Measurements from ENCODE around the gene MKRN2OS.

MKRN2OS gene

DNA sequence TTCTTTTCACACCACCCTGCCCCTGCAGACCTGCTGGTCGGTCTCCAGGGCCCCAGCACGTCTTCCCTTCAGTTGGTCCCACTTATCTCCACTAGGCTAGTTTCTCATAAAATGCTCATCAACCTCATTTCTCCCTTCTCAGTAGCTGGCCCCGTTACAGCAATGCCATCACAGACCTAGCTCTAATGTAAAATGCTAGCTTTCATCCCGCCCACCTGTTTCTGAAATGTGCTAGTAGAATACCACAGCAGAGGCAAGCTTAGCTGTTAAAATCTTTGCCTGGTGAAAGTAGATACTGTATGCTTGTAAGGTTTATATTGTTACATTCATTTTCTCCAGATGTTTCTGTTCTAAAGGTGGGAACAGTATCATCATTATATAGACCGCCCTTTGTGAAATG, 13.1 kb downstream of the MKRN2OS start:
- H2BK5ac ChIP-seq (ENCODE audit: low read length) = no peak overlapping the region
- no peak overlapping the region for H2BK120ac ChIP-seq (ENCODE audit: low read depth, low read length)
- no CpG with 5 or more reads among the region's 5 CpGs for WGBS, 2 donors (ENCODE audit: extremely low coverage in 2 of 2, insufficient read length in 2 of 2, insufficient replicate concordance in 1 of 2)
- no peaks in the 10 kb centered on the region for H3K9me3 ChIP-seq (replicated peaks in 1 of 2; ENCODE audit: control insufficient read depth in 2 of 2, insufficient read depth in 1 of 2, low read depth in 1 of 2, low read length in 2 of 2)
- H3K27ac ChIP-seq (replicated peaks; ENCODE audit: low read length) = no peak overlapping the region
- peaks cover 14 to 75% of the 10 kb centered on the region in 2 donors for H3K36me3 ChIP-seq (replicated peaks in 1 of 2; ENCODE audit: control insufficient read depth in 2 of 2, insufficient read depth in 2 of 2, low read length in 2 of 2)
- H2AK5ac ChIP-seq (ENCODE audit: low read depth, low read length) = no peak overlapping the region
- H2BK12ac ChIP-seq (ENCODE audit: low read length) = no peak overlapping the region
- H3K4me3 ChIP-seq (ENCODE audit: low read length in 2 of 2) = peak overlapping the region in 1 of 2 donors; percentile 49
- H3K14ac ChIP-seq (ENCODE audit: low read length) = no peak overlapping the region
- no peak overlapping the region for H3K23ac ChIP-seq (ENCODE audit: low read depth, low read length, poor library complexity)
- H3K4me1 ChIP-seq (ENCODE audit: control insufficient read depth in 2 of 2, insufficient read depth in 1 of 2, low read depth in 1 of 2, low read length in 2 of 2) = no peaks in the 10 kb centered on the region
- H4K91ac ChIP-seq (ENCODE audit: low read depth, low read length, poor library complexity) = no peak overlapping the region
- H3K27me3 ChIP-seq (ENCODE audit: control insufficient read depth in 3 of 3, insufficient read depth in 3 of 3, low read depth in 1 of 3, low read length in 3 of 3) = no peaks in the 10 kb centered on the region
- no peak overlapping the region for H3K4ac ChIP-seq (ENCODE audit: low read length)
- no peak for DNase-seq (ENCODE audit: low spot score)
- H3K9ac ChIP-seq (ENCODE audit: low read depth, low read length, poor library complexity) = no peak overlapping the region
- H3K18ac ChIP-seq (ENCODE audit: low read length) = no peak overlapping the region
- H3K4me2 ChIP-seq (ENCODE audit: insufficient read depth, low read length, poor library complexity, severe bottlenecking) = no peak overlapping the region
- no peak overlapping the region for H4K8ac ChIP-seq (ENCODE audit: low read depth, low read length)
- H3K79me1 ChIP-seq (ENCODE audit: low read depth, low read length) = no peaks in the 10 kb centered on the region
- no peak overlapping the region for H2AFZ ChIP-seq (ENCODE audit: low read length)
- H2BK15ac ChIP-seq (ENCODE audit: low read length) = no peak overlapping the region

DNA sequence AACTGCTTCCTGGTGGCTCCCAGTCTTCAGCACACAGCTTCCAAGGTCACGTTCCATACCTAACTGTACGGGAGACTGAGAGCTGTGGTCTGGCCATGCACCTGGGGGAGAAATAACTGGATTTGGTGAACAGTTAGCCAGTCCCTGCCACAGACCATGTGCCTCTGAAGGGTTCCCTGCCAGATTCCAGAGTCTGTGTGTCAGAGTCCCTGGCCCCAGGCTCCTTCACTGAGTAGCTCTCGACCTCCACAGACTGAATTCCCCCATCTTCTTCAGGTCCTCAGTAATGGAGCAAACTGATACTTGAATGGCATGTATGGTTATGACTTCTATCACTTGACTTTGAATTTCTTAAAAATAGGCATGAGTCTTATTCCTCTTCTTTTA, 17.5 kb downstream of the MKRN2OS start:
- Histone ChIP-seq H4K91ac (ENCODE audit: low read depth, low read length, poor library complexity) (no peak overlapping the region), H3K27me3 (ENCODE audit: control insufficient read depth in 3 of 3, insufficient read depth in 3 of 3, low read depth in 1 of 3, low read length in 3 of 3) (no peaks in the 10 kb centered on the region), H3K4ac (ENCODE audit: low read length) (no peak overlapping the region), H4K8ac (ENCODE audit: low read depth, low read length) (no peak overlapping the region), H2BK5ac (ENCODE audit: low read length) (no peak overlapping the region), H2AFZ (ENCODE audit: low read length) (no peak overlapping the region), H3K4me2 (ENCODE audit: insufficient read depth, low read length, poor library complexity, severe bottlenecking) (no peak overlapping the region), H3K4me1 (ENCODE audit: control insufficient read depth in 2 of 2, insufficient read depth in 1 of 2, low read depth in 1 of 2, low read length in 2 of 2) (no peaks in the 10 kb centered on the region), H3K27ac (replicated peaks; ENCODE audit: low read length) (no peak overlapping the region), H3K14ac (ENCODE audit: low read length) (no peak overlapping the region), H3K9me3 (replicated peaks in 1 of 2; ENCODE audit: control insufficient read depth in 2 of 2, insufficient read depth in 1 of 2, low read depth in 1 of 2, low read length in 2 of 2) (no peaks in the 10 kb centered on the region), H3K4me3 (ENCODE audit: low read length in 2 of 2) (no peak overlapping the region), H3K23ac (ENCODE audit: low read depth, low read length, poor library complexity) (no peak overlapping the region), H2AK5ac (ENCODE audit: low read depth, low read length) (no peak overlapping the region), H2BK12ac (ENCODE audit: low read length) (no peak overlapping the region), H3K9ac (ENCODE audit: low read depth, low read length, poor library complexity) (no peak overlapping the region), H2BK15ac (ENCODE audit: low read length) (no peak overlapping the region), H3K36me3 (replicated peaks in 1 of 2; ENCODE audit: control insufficient read depth in 2 of 2, insufficient read depth in 2 of 2, low read length in 2 of 2) (peaks cover 23 to 82% of the 10 kb centered on the region in 2 donors), H3K79me1 (ENCODE audit: low read depth, low read length) (no peaks in the 10 kb centered on the region), H3K18ac (ENCODE audit: low read length) (no peak overlapping the region), H2BK120ac (ENCODE audit: low read depth, low read length) (no peak overlapping the region)
- no peak for DNase-seq (ENCODE audit: low spot score)
- no CpG with 5 or more reads among the region's 3 CpGs for WGBS, 2 donors (ENCODE audit: extremely low coverage in 2 of 2, insufficient read length in 2 of 2, insufficient replicate concordance in 1 of 2)

DNA sequence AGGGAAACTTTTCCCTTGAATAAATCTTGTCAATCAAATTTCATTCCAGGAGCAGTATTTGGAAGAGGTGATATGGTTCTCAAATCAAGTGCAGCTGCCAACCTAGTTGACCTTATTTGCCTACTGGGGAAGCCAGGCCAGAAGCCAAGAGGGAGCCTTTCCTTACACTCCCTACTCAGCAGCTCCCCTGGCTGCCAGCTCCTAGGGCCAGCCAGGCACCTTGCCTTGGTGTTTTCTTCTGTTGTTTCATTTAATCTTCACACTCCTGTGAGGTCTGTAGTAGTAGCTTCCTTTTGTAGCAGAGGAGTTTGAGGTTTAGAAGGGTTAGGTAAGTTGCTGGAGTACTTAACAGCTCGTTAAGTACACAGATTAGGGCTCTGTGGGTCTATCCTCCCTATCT, 22.6 kb downstream of the MKRN2OS start:
- Histone ChIP-seq H3K4me3 (ENCODE audit: low read length in 2 of 2) (no peak overlapping the region), H3K18ac (ENCODE audit: low read length) (no peak overlapping the region), H2BK15ac (ENCODE audit: low read length) (no peak overlapping the region), H3K27me3 (ENCODE audit: control insufficient read depth in 3 of 3, insufficient read depth in 3 of 3, low read depth in 1 of 3, low read length in 3 of 3) (no peaks in the 10 kb centered on the region), H2AFZ (ENCODE audit: low read length) (no peak overlapping the region), H4K91ac (ENCODE audit: low read depth, low read length, poor library complexity) (no peak overlapping the region), H2BK5ac (ENCODE audit: low read length) (no peak overlapping the region), H3K9me3 (replicated peaks in 1 of 2; ENCODE audit: control insufficient read depth in 2 of 2, insufficient read depth in 1 of 2, low read depth in 1 of 2, low read length in 2 of 2) (peaks cover 0 to 5% of the 10 kb centered on the region in 2 donors), H2BK120ac (ENCODE audit: low read depth, low read length) (no peak overlapping the region), H2AK5ac (ENCODE audit: low read depth, low read length) (no peak overlapping the region), H2BK12ac (ENCODE audit: low read length) (no peak overlapping the region), H3K23ac (ENCODE audit: low read depth, low read length, poor library complexity) (no peak overlapping the region), H3K79me1 (ENCODE audit: low read depth, low read length) (no peaks in the 10 kb centered on the region), H4K8ac (ENCODE audit: low read depth, low read length) (no peak overlapping the region), H3K27ac (replicated peaks; ENCODE audit: low read length) (no peak overlapping the region), H3K4me2 (ENCODE audit: insufficient read depth, low read length, poor library complexity, severe bottlenecking) (no peak overlapping the region), H3K4ac (ENCODE audit: low read length) (no peak overlapping the region), H3K36me3 (replicated peaks in 1 of 2; ENCODE audit: control insufficient read depth in 2 of 2, insufficient read depth in 2 of 2, low read length in 2 of 2) (peaks cover 16 to 62% of the 10 kb centered on the region in 2 donors), H3K14ac (ENCODE audit: low read length) (no peak overlapping the region), H3K9ac (ENCODE audit: low read depth, low read length, poor library complexity) (no peak overlapping the region), H3K4me1 (ENCODE audit: control insufficient read depth in 2 of 2, insufficient read depth in 1 of 2, low read depth in 1 of 2, low read length in 2 of 2) (no peaks in the 10 kb centered on the region)
- no peak for DNase-seq (ENCODE audit: low spot score)
- no CpG with 5 or more reads among the region's 1 CpG for WGBS, 2 donors (ENCODE audit: extremely low coverage in 2 of 2, insufficient read length in 2 of 2, insufficient replicate concordance in 1 of 2)

DNA sequence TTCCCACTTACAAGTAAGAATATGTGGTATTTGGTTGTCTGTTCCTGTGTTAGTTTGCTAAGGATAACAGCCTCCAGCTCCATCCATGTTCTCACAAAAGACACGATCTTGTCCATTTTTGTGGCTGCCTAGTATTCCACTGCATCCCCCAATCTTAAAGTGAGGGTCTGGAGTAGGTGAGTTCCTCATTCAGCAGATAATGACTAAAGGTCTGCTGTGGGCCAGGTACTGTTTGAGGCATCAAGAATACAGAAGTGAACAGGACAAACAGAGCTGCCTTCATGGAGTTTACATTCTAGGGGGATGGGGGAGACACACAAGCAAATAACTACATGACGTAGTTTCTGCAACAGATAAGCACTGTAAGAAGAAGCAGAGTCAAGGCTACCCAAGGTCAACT, 24.3 kb downstream of the MKRN2OS start:
- H3K4me2 ChIP-seq (ENCODE audit: insufficient read depth, low read length, poor library complexity, severe bottlenecking) = no peak overlapping the region
- H3K4me1 ChIP-seq (ENCODE audit: control insufficient read depth in 2 of 2, insufficient read depth in 1 of 2, low read depth in 1 of 2, low read length in 2 of 2) = peaks cover 0 to 3% of the 10 kb centered on the region in 2 donors
- H3K14ac ChIP-seq (ENCODE audit: low read length) = no peak overlapping the region
- H3K9ac ChIP-seq (ENCODE audit: low read depth, low read length, poor library complexity) = no peak overlapping the region
- DNase-seq (ENCODE audit: low spot score) = no peak
- H2BK12ac ChIP-seq (ENCODE audit: low read length) = no peak overlapping the region
- H2AFZ ChIP-seq (ENCODE audit: low read length) = no peak overlapping the region
- H4K8ac ChIP-seq (ENCODE audit: low read depth, low read length) = no peak overlapping the region
- no peaks in the 10 kb centered on the region for H3K27me3 ChIP-seq (ENCODE audit: control insufficient read depth in 3 of 3, insufficient read depth in 3 of 3, low read depth in 1 of 3, low read length in 3 of 3)
- H3K9me3 ChIP-seq (replicated peaks in 1 of 2; ENCODE audit: control insufficient read depth in 2 of 2, insufficient read depth in 1 of 2, low read depth in 1 of 2, low read length in 2 of 2) = peaks cover 0 to 5% of the 10 kb centered on the region in 2 donors
- H2BK120ac ChIP-seq (ENCODE audit: low read depth, low read length) = no peak overlapping the region
- H2BK15ac ChIP-seq (ENCODE audit: low read length) = no peak overlapping the region
- H3K36me3 ChIP-seq (replicated peaks in 1 of 2; ENCODE audit: control insufficient read depth in 2 of 2, insufficient read depth in 2 of 2, low read length in 2 of 2) = peaks cover 15 to 50% of the 10 kb centered on the region in 2 donors
- no CpG with 5 or more reads among the region's 2 CpGs for WGBS, 2 donors (ENCODE audit: extremely low coverage in 2 of 2, insufficient read length in 2 of 2, insufficient replicate concordance in 1 of 2)
- no peak overlapping the region for H4K91ac ChIP-seq (ENCODE audit: low read depth, low read length, poor library complexity)
- H2BK5ac ChIP-seq (ENCODE audit: low read length) = no peak overlapping the region
- no peaks in the 10 kb centered on the region for H3K79me1 ChIP-seq (ENCODE audit: low read depth, low read length)
- no peak overlapping the region for H2AK5ac ChIP-seq (ENCODE audit: low read depth, low read length)
- no peak overlapping the region for H3K27ac ChIP-seq (replicated peaks; ENCODE audit: low read length)
- H3K4me3 ChIP-seq (ENCODE audit: low read length in 2 of 2) = no peak overlapping the region
- H3K4ac ChIP-seq (ENCODE audit: low read length) = no peak overlapping the region
- no peak overlapping the region for H3K18ac ChIP-seq (ENCODE audit: low read length)
- H3K23ac ChIP-seq (ENCODE audit: low read depth, low read length, poor library complexity) = no peak overlapping the region
